K562 (cell line): Measurements from ENCODE around the gene A4GNT. TPM values are rescaled to one million over a fixed set of nuclear protein-coding genes. Genes with fewer than 3 reads are reported as not detected.

Source experiments
- ARNT ChIP-seq, 2 experiments: fragments of 450-650 bp; IDR thresholded peaks; 2 replicates each; pipeline ENCODE4 v1.6.1; 2016; ENCODE audit warnings: mild to moderate bottlenecking in 1 of 2
- E2F8 ChIP-seq: fragments of 450-650 bp; IDR thresholded peaks from 2 replicates; pipeline ENCODE4 v1.7.1; 2018; ENCODE audit warnings: mild to moderate bottlenecking, low read depth; ENCODE audit not compliant: partially characterized antibody
- ETV6 ChIP-seq, 3 experiments: fragments of 150-350 bp in 1 of 3; sonication (generic) in 1 of 3; formaldehyde crosslinking in 1 of 3; IDR thresholded peaks; 2 replicates each; pipeline versions ENCODE4 v1.6.1 to v1.8.0; 2014 to 2022; ENCODE audit warnings: borderline replicate concordance in 2 of 3, low read depth in 2 of 3, antibody characterized with exemption in 1 of 3, low read length in 1 of 3, mild to moderate bottlenecking in 1 of 3, missing genetic modification reagents in 1 of 3
- EZH2 ChIP-seq: IDR thresholded peaks from 2 replicates; pipeline ENCODE4 v1.6.1; 2012; ENCODE audit warnings: low read depth, mild to moderate bottlenecking, inconsistent platforms, low read length, borderline replicate concordance
- IRF1 ChIP-seq: sonication (generic); formaldehyde crosslinking; IDR thresholded peaks from 2 replicates; pipeline ENCODE4 v1.8.0; 2022; ENCODE audit warnings: missing genetic modification reagents, mild to moderate bottlenecking, borderline replicate concordance
- MAFK ChIP-seq: IDR thresholded peaks from 2 replicates; pipeline ENCODE4 v1.6.1; 2011; ENCODE audit warnings: low read length, improper control_type of control experiment
- PHB2 ChIP-seq: fragments of 450-650 bp; IDR thresholded peaks from 2 replicates; pipeline ENCODE4 v1.6.1; 2017; ENCODE audit warnings: low read depth
- RBFOX2 ChIP-seq: fragments of 200-400 bp; formaldehyde crosslinking; IDR thresholded peaks from 2 replicates; pipeline ENCODE4 v1.6.1; 2017; ENCODE audit warnings: low read depth, mild to moderate bottlenecking, low read length, moderate library complexity
- SIN3B ChIP-seq: fragments of 450-650 bp; IDR thresholded peaks from 2 replicates; pipeline ENCODE4 v1.6.1; 2017; ENCODE audit warnings: low read depth, mild to moderate bottlenecking, moderate library complexity
- ZBTB34 ChIP-seq: fragments of 250-450 bp; sonication (Bioruptor Pico); IDR thresholded peaks from 2 replicates; pipeline ENCODE4 v1.8.0; 2021; ENCODE audit warnings: mild to moderate bottlenecking, moderate library complexity
- ZNF407 ChIP-seq: fragments of 450-650 bp; IDR thresholded peaks from 2 replicates; pipeline ENCODE4 v1.6.1; 2016; ENCODE audit warnings: low read depth
- polyA plus RNA-seq, 8 experiments: library from polyadenylated mRNA; depleted of rRNA in 4 of 8; stranded (reverse) in 5 of 8; unstranded in 3 of 8; fragments of >200 nt; fragmentation: Nextera tagmentation in 2 of 8; fragmentation: Illumina TruSeq in 1 of 8; extraction: Ambion mirVana in 2 of 8; extraction: Trizol in 1 of 8; gene quantifications; 2 replicates each; pipeline versions ENCODE4 v1.2.1 to v1.2.3, GENCODE V29; 2011 to 2014; ENCODE audit warnings: inconsistent platforms in 1 of 8, missing spikeins in 1 of 8
- total RNA-seq, 7 experiments: library from RNA; depleted of rRNA in 6 of 7; stranded (reverse); fragments of >200 nt in 6 of 7; fragmentation: Illumina TruSeq in 2 of 7; extraction: Trizol in 2 of 7; gene quantifications; 2 replicates each; pipeline versions ENCODE4 v1.2.1 to v1.2.3, GENCODE V29; 2011 to 2021; ENCODE audit warnings: low replicate concordance in 1 of 7

A4GNT gene
- total and polyA plus RNA-seq, 9 of the 15 experiments (the other 6 are each of a cell fraction or from before 2014, with no cell fraction given) = not detected

- TF ChIP-seq ZNF407 (no peak), IRF1 (CRISPR knock-in tag) (no peak), ARNT (IDR thresholded peaks at IDR 0.05) (no peak), ZBTB34 (CRISPR knock-in tag) (no peak), RBFOX2 (peak; percentile 94), PHB2 (no peak), SIN3B (no peak), EZH2 (no peak), ETV6 (IDR thresholded peaks at IDR 0.05; ENCODE audit: borderline replicate concordance in 1 of 2, low read depth in 2 of 2, low read length in 1 of 2) (no peak), ETV6 (CRISPR knock-in tag; IDR thresholded peaks at IDR 0.05; ENCODE audit: borderline replicate concordance) (no peak), MAFK (no peak), E2F8 (peak; percentile 90)
These were observed 42.4 kb upstream of the A4GNT start, which contains the start of gene DBR1 (continued) for GRCh38 chr3:138174421-138175131.
